Measurements from ENCODE around the gene PRLR. TPM values are rescaled to one million over a fixed set of nuclear protein-coding genes. Genes with fewer than 3 reads are reported as not detected.

Gene PRLR
- total and polyA plus RNA-seq, 10 of the 15 experiments (the other 5 are each of a cell fraction or from before 2014, with no cell fraction given): 0.03 to 8.1 (median 0.20) TPM

- RAD21 ChIA-PET (ENCODE audit: unreplicated experiment): no interaction called here
- SMC1A ChIA-PET (ENCODE audit: uncharacterized antibody, unreplicated experiment): interaction anchor here (0.9 to 4.9 kb wide), 2 partner anchors 15 to 172 kb away, joined by 3 to 39 read pairs; no protein-coding TSS in a partner anchor
- no peaks in the 10 kb centered on the region for H4K20me1 ChIP-seq (ENCODE audit: control insufficient read depth, insufficient read depth)
- no peaks in the 10 kb centered on the region for H3K36me3 ChIP-seq (ENCODE audit: control insufficient read depth in 2 of 2, insufficient read depth in 2 of 2, low read length in 1 of 2)
- intact Hi-C loops (cut with micrococcal nuclease; ENCODE audit: unreplicated experiment) (no loop called here), in situ Hi-C loops (cut with MboI) (no loop called here)
- no peaks in the 10 kb centered on the region for H3K27me3 ChIP-seq (replicated peaks in 1 of 2; ENCODE audit: control insufficient read depth in 2 of 2, insufficient read depth in 2 of 2, low read length in 1 of 2)
- no peak overlapping the region for H3K27ac ChIP-seq (ENCODE audit: control insufficient read depth, insufficient read depth)
- H3K4me2 ChIP-seq (ENCODE audit: control insufficient read depth, insufficient read depth): no peak overlapping the region
- no peak overlapping the region for H3K9ac ChIP-seq (ENCODE audit: control insufficient read depth, insufficient read depth, low read length)
- DNase-seq (ENCODE audit: low read depth, low spot score): no peak
- H3K9me3 ChIP-seq (replicated peaks; ENCODE audit: control insufficient read depth, insufficient read depth, low read length): peaks cover 2% of the 10 kb centered on the region; the same call in 1 of the 3 replicates
- FAIRE-seq: no peak
- WGBS (ENCODE audit: insufficient coverage, insufficient replicate concordance, low lambda C conversion rate, missing lambda C conversion rate): 61% methylated on average over 2 of the region's 2 CpGs
- no TSS peak for BruUV-seq (replicated peaks)
- no peak overlapping the region for H2AFZ ChIP-seq (ENCODE audit: control insufficient read depth, low read depth, low read length)
- CTCF ChIA-PET: no interaction called here
- no peak overlapping the region for H3K4me3 ChIP-seq
- H3K4me1 ChIP-seq (ENCODE audit: control insufficient read depth, insufficient read depth, low read length): no peaks in the 10 kb centered on the region
- POLR2A ChIA-PET: no interaction called here
- no peak; the same call in 2 of the 3 replicates for ATAC-seq
- TF ChIP-seq RELB (IDR thresholded peaks at IDR 0.05; ENCODE audit: low read depth) (no peak), BMI1 (IDR thresholded peaks at IDR 0.05; ENCODE audit: borderline replicate concordance) (no peak), BCL11A (IDR thresholded peaks at IDR 0.05; ENCODE audit: low read depth, low read length) (no peak), SUZ12 (IDR thresholded peaks at IDR 0.05; ENCODE audit: unreplicated experiment) (no peak), MXI1 (IDR thresholded peaks at IDR 0.05; ENCODE audit: low read depth, low read length) (no peak), REST (IDR thresholded peaks at IDR 0.05; ENCODE audit: low read depth, low read length) (no peak), GABPA (IDR thresholded peaks at IDR 0.05; ENCODE audit: low read depth) (no peak), CREM (IDR thresholded peaks at IDR 0.05; ENCODE audit: low read depth) (no peak), CBX3 (IDR thresholded peaks at IDR 0.05; ENCODE audit: borderline replicate concordance, low read depth) (no peak), POLR2AphosphoS2 (IDR thresholded peaks at IDR 0.05; ENCODE audit: low read depth, low read length) (no peak), ZNF24 (IDR thresholded peaks at IDR 0.05) (no peak), POLR2AphosphoS5 (IDR thresholded peaks at IDR 0.05; ENCODE audit: low read length) (no peak), TBL1XR1 (IDR thresholded peaks at IDR 0.05; ENCODE audit: low read depth, low read length) (no peak), WRNIP1 (IDR thresholded peaks at IDR 0.05; ENCODE audit: borderline replicate concordance, low read depth, low read length) (no peak)
- H3K79me2 ChIP-seq (ENCODE audit: control insufficient read depth, insufficient read depth, low read length): no peaks in the 10 kb centered on the region
These were observed 34.2 kb upstream of the PRLR start for GRCh38 chr5:35264509-35264908.
